GM11168 (cell line): ENCODE data around the gene HSPA1A.

Experiments used
- in situ Hi-C: fragments of 300-500 bp; cut with MboI; formaldehyde crosslinking; loops from one replicate; pipeline ENCODE4 v1.12.0; 2022; ENCODE audit warnings: low sequenced_read_pairs; ENCODE audit not compliant: unreplicated experiment

HSPA1A gene

DNA sequence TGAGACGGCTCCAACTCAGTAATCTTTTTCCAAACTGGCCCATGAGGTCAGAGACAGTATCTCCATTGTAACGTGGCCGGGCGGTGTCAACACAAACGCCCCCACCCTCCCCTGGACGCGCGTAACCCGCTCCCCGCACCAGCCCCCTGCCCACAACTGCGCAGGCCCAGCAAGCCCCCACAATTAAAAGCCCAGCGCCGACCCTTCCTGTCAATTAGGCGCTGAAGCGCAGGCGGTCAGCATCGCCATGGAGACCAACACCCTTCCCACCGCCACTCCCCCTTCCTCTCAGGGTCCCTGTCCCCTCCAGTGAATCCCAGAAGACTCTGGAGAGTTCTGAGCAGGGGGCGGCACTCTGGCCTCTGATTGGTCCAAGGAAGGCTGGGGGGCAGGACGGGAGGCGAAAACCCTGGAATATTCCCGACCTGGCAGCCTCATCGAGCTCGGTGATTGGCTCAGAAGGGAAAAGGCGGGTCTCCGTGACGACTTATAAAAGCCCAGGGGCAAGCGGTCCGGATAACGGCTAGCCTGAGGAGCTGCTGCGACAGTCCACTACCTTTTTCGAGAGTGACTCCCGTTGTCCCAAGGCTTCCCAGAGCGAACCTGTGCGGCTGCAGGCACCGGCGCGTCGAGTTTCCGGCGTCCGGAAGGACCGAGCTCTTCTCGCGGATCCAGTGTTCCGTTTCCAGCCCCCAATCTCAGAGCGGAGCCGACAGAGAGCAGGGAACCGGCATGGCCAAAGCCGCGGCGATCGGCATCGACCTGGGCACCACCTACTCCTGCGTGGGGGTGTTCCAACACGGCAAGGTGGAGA is at the start of gene HSPA1A, which contains the start of gene HSPA1L:
Gene HSPA1A, plus strand, starts transcription at position 519 of the 814 bp plus-strand sequence. Its CDS starts 214 bp downstream, at position 733.
Gene HSPA1L, minus strand, starts transcription at position 259 of the 814 bp plus-strand sequence. CDS start 3,311 bp downstream, outside the sequence.
- in situ Hi-C loops: no loop called here

DNA sequence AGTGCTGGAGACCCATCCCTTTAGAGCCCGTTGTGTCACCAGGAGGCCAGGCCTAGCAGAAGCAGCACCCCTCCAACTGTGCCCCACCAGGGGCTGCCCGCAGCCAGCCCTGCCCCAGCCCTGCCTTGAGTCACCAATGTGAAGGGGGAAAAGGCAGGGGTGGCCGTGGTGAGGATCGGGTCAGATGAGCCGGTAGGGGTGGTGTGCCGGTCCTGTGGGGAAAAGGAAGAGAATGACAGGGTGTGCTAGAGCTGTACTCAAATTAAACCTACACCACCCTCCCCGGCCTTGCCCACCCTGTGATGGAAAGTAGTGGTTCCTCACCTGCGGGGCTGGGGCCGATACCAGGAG is 49.8 kb upstream of the HSPA1A start:
- in situ Hi-C loops: loop anchor here (10.0 kb wide), 1 partner anchor 81 kb away; the partner anchor contains the start of gene LY6G5C

DNA sequence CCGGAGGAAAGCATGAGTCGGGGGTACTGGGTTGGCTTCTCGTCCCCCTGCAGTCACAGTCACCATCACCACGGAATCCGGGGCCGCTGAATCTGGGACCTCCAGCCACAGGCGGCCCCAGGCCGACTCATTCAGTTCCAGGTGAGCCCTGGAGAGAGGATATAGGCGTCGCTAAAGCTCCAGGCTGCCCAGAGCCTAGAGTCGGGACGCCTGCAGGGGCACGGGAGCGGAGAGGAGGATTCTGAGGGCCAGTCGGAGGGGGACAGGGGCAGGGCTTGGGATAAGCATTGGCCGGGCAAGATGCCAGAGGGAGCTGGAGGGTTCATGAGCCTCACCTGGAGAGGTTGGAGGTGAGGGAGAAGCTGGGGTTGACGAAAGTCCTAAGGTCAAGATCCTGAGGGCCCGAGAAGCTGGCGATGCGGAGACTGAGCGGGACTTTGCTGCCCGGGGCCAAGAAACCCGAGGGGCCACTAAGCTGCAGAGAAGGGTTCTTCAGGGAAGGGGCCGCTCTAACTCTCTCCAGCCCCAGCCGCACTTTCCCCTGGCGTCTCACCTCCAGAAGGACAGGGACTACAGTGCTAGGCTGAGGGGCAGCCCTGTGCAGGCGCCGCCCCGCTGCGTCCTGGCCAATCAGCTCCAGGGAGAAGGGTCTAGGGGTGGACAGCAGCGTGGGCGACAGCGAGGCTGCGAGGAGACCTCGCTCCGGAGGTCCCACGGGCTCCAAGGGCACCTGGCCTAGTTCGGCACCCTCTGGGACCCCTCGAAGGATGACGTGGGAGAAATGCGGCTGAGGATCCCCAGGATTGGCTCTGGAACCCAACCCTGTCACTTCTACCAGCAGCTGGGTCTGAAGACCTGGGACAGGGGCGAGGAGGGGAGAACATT is 49.2 kb upstream of the HSPA1A start:
- in situ Hi-C loops: loop anchor here (10.0 kb wide), 1 partner anchor 81 kb away; the partner anchor contains the start of gene LY6G5C

DNA sequence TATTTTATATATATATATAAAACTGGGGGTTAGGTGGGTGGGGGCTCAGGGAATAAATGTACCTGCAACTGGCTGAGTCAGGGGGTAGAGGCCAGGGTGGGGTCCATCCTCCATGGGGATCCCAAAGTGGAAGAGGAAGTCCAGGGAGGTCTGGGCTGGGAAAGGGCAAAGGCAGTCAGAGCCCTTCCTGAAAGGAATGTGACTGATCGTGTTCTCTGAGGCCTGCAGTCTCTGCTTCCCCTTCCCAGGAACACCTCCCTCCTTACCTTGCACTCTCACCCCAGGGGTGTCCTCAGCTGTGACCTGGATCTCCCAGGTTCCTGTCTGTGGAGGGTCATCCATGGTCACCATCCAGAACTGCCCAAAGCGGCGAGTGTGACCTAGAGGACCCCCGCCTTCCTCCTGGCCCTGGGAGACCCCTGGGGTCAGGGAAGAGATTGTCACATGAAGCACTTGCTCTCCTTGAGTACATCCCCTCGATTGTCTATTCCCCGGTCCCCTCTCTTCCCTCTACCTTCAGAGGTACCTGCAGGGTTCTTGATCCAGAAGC is 48.2 kb upstream of the HSPA1A start:
- in situ Hi-C loops: loop anchor here (10.0 kb wide), 1 partner anchor 82 kb away; the partner anchor contains the start of gene LY6G5C

DNA sequence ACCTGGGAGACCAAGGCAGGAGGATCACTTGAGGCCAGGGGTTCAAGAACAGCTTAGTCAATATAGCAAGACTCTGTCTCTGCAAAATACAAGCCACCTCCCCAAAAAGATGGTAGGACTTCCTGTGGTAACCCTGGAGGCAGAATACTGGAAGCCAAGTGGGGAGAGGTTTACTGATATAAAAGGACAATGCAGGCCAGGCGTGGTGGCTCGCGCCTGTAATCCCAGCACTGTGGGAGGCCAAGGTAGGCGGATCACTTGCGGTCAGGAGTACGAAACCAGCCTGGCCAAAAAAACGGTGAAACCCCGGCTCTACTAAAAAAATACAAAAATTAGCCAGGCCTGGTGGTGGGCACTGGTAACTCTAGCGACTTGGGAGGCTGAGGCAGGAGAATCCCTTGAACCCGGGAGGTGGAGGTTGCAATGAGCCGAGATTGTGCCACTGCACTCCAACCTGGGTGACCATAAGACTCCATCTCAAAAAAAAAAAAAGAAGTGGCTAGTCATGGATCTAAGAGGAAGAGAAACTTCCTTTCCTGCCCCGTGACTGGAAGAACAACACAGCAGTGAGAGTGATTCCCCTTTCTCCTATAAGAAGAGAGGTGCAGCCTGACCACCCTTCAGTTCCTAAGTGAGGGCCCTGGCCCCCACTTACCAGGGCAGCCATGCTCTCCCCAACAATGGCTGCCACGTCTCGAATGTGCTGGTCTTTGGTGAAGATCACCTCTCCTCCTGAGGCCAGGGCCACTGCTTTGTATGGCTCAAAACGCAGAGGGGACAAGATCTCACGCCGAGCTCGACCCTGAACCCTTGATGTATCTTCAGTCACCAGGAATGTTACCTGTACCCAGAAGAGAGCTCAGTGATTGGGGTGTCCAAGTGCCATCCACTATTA is 46.7 kb upstream of the HSPA1A start:
- in situ Hi-C loops: loop anchor here (10.0 kb wide), 1 partner anchor 84 kb away; the partner anchor contains the start of gene LY6G5C

DNA sequence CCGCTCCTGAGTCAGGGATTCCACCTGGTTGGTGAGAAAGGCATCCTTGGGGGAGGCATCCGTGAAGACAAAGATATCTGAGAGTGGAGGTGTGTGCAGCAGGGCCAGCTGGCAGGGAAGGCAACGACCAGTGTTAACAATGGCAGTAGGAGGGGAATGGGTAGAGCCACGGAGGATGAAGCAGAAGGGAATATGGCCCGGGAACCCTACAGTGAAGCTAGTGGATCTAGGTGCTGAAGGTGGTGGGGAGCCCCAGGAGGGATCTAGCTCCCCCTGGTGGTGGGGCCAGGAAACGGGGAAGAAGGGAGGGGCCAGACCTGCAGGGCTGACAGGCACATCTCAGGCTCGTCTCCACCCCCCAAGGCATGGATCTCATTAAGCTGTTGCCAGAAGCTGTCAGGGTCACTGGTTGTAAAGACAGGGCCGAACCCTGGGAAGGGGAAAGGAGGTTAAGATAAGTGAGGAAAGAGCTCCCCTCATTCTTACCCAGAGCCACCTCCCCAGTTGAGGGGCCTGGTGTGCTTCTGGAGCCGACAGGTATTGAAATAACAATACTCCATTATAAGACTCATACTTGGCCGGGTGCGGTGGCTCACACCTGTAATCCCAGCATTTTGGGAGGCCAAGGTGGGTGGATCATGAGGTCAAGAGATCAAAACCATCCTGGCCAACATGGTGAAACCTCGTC is 45.5 kb upstream of the HSPA1A start:
- in situ Hi-C loops: loop anchor here (10.0 kb wide), 1 partner anchor 85 kb away; the partner anchor contains the start of gene LY6G5C

DNA sequence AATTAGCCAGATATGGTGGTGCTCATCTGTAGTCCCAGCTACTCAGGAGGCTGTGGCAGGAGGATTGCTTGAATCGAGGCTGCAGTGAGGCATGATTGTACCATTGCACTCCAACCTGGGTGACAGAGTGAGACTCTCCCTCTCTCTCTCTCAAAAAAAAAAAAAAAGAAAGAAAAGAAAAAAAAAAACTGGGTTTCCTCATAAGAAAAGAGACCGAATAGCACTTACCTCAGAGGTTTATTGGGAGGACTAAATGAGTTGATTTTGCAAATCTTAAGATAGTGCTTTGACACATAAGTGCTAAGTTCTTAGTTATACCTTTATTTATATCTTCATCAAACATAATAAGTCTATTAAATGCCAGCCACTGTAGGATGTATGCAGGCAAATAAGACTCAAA is 44.5 kb upstream of the HSPA1A start:
- in situ Hi-C loops: no loop called here

DNA sequence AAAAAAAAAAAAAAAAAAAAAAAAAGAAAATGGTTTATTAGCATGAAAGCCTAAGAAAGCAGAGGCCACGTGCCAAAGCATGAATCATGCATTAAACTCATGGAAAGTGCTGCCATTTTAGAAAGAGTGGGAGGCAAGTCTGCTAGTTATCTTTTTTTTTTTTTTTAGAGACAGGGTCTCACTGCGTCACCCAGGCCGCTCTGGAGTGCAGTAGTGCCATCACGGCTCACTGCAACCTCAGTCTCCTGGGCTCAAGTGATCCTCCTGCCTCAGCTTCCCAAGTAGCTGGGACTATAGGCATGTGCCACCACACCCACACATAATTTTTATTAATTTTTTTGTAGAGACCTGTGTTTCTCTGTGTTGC is 43.4 kb upstream of the HSPA1A start:
- in situ Hi-C loops: no loop called here

DNA sequence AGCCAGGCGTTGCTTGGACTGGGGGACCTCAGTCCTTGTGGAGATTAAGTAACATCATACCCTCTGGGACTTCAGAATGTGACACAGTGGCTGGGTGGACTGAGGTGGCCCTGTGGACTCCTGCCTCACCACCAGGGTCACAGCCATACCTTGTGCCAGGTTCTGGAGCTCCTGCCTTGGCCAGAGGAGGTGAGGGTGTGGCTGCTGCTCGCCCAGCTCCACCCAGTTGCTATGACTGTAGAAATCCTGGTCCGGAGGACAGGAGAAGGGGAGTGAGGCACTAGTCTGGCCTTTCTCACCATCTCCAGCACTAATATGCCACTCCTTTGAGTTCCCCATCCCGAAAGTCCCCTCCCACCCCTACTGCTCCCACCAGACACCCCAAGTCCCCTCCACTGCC is 40.2 kb upstream of the HSPA1A start:
- in situ Hi-C loops: no loop called here

DNA sequence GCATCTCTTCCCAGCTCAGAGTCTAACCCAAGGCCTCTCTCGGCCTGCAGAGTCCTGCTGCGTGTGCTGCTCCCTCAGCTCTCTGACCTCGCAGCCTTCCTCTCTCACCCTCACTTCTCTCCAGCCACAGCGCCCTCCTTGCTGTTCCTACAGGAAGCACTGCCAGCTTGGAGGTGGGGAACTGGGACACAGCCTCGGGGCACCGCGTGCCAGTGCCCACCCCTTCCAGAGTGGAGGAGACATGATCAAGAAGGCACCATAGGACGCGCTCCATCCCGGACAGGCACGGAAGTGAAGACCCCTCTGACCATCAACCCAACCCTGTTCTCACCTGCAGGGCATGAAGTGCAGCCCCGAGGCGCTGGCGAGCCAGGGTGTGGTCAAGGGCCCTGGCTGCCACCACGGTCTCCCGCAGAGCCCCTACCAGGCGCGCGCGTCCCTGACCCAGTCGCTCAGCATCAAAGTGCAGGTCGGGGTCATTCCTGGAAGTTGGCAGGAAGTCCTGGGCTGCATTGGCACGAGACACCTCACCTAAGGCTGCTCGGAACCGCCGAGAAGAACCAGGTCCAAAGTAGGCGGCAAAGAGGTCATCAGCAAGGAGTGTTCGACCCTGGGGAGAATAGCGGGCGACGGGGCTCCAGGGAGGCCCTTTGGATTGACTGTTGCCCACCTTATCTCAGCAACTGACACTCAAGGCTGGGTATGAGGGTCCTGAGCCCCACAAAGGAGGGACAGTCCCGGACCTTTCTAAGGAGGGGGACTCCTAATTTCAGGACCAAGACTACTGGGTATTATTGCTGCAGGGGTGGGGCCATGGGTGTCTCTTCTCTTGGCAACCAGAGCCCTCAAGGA is 39.5 kb upstream of the HSPA1A start:
- in situ Hi-C loops: no loop called here

DNA sequence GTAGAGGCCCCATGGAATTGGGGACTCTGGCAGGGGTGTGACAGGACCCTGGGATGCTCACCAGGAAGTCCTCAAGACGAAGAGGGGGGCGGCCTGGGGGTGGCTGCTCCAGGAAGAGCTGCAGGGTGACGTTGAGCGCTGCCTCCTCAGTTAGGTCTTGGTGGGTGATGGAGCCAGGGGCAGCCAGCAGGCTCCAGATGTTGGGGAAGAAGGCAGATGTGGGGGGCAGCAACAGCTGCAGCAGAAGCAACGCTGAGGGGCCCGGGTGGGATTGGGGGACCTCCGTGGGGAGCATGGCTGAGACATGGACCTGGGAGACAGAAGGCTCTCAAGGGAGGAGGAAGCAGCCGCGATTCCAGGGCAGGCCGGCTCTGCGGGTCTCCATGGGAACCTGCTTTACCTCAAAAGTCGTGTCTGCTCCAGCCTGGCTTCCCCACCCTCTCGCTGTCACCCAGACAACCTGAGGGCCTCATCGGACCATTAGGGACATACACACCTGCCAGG is 38.8 kb upstream of the HSPA1A start:
- in situ Hi-C loops: no loop called here

DNA sequence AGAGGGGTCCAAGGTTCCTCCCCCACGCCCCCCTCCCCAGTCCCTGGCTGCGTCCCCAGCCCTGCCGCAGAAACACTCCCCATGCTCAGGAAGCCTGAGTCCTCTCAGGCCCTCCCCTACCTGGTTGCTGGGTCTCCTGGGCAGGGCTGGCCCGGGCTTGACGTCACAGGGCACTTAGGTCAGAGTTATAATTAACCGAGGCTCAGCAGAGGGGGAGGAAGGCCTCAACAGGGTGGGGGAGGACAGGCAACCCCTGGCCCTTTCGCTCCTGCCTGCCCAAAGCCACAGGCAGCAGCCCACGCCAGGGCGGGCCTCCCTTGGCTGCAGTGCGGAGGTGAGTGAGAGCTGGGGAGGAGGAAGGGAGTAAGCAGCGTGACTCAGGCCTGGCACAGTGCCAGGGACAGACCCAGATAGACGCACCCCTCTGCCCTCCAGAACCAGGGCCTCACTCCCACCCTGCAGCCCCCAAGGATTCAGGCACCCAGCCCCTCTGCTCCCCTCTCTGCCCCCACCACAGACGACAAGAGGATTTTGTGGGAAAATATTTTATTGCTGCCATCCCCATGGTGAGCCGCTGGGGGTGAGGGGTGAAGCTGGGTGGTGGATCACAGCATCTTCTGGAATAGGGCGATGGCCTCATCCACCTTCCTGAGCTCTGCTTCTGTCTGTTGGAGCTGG is 38.2 kb upstream of the HSPA1A start, which contains the start of gene VWA7:
Gene VWA7, minus strand, starts transcription at position 340 of the 678 bp plus-strand sequence. CDS start 549 bp downstream, outside the sequence.
- in situ Hi-C loops: no loop called here

DNA sequence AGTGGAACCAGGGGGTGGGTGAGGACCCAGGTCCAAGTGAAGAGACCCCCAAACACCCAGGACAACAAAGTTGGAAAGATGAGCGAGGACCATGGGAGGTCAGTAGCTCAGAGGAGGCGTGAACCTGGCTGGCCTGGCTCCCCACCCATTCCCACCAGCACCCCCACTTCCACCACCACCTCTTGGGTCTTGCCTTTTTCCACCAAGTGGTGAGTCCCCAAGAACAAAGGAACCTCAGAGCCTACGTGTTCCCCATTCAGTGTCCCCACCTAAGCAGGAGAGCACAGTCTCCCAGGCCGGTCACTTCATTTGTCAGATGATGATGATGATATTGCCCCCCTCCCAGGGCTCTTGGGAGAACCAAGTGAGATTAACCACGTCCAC is 37.7 kb upstream of the HSPA1A start:
- in situ Hi-C loops: no loop called here

DNA sequence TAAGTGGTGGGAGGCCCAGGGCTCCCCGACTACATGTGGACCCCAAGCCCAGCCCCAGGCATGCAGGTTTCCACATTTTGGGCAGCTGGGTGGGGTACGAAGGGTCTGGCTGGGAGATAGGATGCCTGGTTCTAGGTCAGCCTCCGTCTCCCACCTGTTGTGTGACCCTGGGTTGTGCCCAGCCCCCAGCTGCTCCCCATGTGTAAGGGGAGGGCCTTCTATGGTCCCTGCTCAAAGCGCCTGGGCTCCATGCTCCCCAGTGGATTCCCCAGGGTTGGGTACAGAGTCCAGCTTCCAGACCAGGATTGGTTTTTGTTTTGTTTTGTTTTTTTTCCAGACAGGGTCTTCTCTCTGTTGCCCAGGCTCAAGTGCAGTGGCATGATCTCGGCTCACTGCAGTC is 37.1 kb upstream of the HSPA1A start:
- in situ Hi-C loops: no loop called here

DNA sequence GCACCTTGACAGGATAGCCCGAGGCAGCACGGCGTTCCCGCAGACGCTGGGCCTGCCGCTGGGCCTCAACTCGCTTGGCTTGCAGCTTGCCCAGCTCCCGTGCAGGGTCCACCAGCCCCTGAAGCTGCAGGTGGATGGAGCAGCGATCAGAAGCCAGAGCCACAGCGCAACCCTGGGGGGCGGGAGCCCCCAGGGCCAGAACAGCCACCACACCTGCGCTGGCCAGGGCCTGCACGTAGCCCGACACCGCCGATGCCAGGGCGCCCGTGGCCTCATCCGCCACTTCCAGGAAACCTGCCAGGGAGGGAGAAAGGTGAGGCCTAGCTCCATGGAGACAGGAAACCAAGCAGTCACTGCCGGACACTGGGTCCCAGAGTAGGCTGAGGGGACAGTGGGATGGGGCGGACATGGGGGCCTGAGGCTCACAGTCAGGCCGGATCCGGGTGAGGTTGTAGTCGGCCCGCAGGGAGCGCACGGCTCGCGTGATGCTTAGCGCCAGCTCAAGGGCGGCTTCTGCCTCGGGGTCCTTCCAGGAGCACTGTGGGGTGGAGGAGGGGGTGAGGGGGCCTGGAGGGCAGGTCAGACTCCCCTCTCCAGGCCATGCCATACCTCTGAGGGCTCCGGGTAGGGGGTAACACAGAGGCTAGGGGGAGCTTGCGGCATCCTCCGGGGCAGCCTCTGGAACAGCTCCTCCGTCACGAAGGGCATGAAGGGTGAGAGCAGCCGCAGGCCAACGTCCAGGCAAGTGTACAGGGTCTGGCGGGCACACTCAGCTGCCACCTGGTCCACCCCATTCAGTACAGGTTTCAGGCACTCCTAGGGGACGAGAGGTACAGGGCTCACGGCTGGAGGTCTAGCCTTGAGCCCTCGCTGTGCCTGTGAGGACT is 36.1 kb upstream of the HSPA1A start:
- in situ Hi-C loops: no loop called here

DNA sequence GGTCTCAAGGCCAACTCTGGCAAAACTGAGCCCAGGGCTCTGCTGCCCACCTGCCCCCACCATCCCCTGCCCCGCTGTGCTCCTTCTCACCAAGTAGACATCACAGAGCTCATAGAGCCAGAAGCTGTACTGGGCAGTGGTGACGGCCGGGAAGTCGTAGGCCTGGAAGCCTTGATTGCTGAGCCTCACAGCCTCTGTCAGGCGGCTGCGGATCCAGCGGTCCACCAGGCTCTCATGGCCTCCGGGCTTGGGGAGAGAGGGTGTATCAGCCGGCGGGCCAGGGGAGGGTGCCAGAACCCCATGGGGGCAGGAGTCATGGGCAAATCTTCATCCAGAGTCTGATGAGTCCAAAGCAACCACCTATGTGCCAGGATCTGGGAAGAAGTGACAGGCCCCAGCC is 35.4 kb upstream of the HSPA1A start:
- in situ Hi-C loops: no loop called here
